Loucy (cell line): ENCODE results near the gene ANO2.
A peak's percentile ranks its signal among the peaks of the same experiment; 100 is the strongest.

Experiments
- H2AFZ ChIP-seq: fragments of 200-600 bp; sonication (generic); 2 replicates; pipeline ENCODE4 v1.6.0; 2016; ENCODE audit warnings: antibody characterized with exemption, mild to moderate bottlenecking, low read length, moderate library complexity
- H3F3A ChIP-seq: fragments of 200-600 bp; 2 replicates; pipeline ENCODE4 v1.6.0; 2016; ENCODE audit warnings: antibody characterized with exemption, low read depth, mild to moderate bottlenecking
- H3K27me3 ChIP-seq: fragments of 200-600 bp; sonication (generic); 2 replicates; pipeline ENCODE4 v1.6.1; 2014; ENCODE audit warnings: low read length, mild to moderate bottlenecking; ENCODE audit not compliant: insufficient read depth, poor library complexity, severe bottlenecking
- H3K36me3 ChIP-seq: fragments of 200-600 bp; sonication (generic); 2 replicates; pipeline ENCODE4 v1.6.1; 2016; ENCODE audit warnings: low read length; ENCODE audit not compliant: insufficient read depth
- H3K4me1 ChIP-seq: fragments of 200-600 bp; sonication (generic); 2 replicates; pipeline ENCODE4 v1.5.1; 2014; ENCODE audit warnings: low read length, mild to moderate bottlenecking; ENCODE audit not compliant: insufficient read depth, poor library complexity, severe bottlenecking
- H3K4me2 ChIP-seq: fragments of 200-600 bp; sonication (generic); 2 replicates; pipeline ENCODE4 v1.6.0; 2014; ENCODE audit warnings: antibody characterized with exemption, low read length, low read depth, mild to moderate bottlenecking; ENCODE audit not compliant: poor library complexity, severe bottlenecking
- H3K4me3 ChIP-seq: fragments of 200-600 bp; sonication (generic); 2 replicates; pipeline ENCODE4 v1.5.1; 2014; ENCODE audit warnings: low read length, mild to moderate bottlenecking, mixed read lengths; ENCODE audit not compliant: poor library complexity, severe bottlenecking
- H3K79me2 ChIP-seq: fragments of 200-600 bp; sonication (generic); 2 replicates; pipeline ENCODE4 v1.6.1; 2014; ENCODE audit warnings: low read length; ENCODE audit not compliant: insufficient read depth
- H3K9ac ChIP-seq: fragments of 200-600 bp; sonication (generic); 2 replicates; pipeline ENCODE4 v1.6.0; 2014; ENCODE audit warnings: mild to moderate bottlenecking, low read depth, low read length, moderate library complexity; ENCODE audit not compliant: poor library complexity, severe bottlenecking
- H3K9me2 ChIP-seq: fragments of 200-600 bp; sonication (generic); replicated peaks from 2 replicates; pipeline ENCODE4 v1.6.1; 2016; ENCODE audit warnings: low read depth, low read length, mixed read lengths
- H3K9me3 ChIP-seq: fragments of 200-600 bp; sonication (generic); 2 replicates; pipeline ENCODE4 v1.6.1; 2014; ENCODE audit warnings: mild to moderate bottlenecking, antibody characterized with exemption, low read length, low read depth; ENCODE audit not compliant: insufficient read depth
- H4K20me1 ChIP-seq: fragments of 200-600 bp; sonication (generic); 2 replicates; pipeline ENCODE4 v1.6.0; 2014; ENCODE audit warnings: antibody characterized with exemption, low read length, mild to moderate bottlenecking; ENCODE audit not compliant: insufficient read depth, poor library complexity, severe bottlenecking
- EZH2phosphoT487 ChIP-seq: fragments of 200-600 bp; IDR thresholded peaks from 2 replicates; pipeline ENCODE4 v1.6.1; 2018; ENCODE audit warnings: antibody characterized with exemption, mild to moderate bottlenecking, moderate library complexity, borderline replicate concordance
- TF ChIP-seq, protein P1 (sequence below): fragments of 200-600 bp; sonication (generic); conservative IDR thresholded peaks from 2 replicates; pipeline ENCODE4 v1.5.1; 2014; ENCODE audit warnings: mild to moderate bottlenecking, antibody characterized with exemption, low read length

ANO2 gene

DNA sequence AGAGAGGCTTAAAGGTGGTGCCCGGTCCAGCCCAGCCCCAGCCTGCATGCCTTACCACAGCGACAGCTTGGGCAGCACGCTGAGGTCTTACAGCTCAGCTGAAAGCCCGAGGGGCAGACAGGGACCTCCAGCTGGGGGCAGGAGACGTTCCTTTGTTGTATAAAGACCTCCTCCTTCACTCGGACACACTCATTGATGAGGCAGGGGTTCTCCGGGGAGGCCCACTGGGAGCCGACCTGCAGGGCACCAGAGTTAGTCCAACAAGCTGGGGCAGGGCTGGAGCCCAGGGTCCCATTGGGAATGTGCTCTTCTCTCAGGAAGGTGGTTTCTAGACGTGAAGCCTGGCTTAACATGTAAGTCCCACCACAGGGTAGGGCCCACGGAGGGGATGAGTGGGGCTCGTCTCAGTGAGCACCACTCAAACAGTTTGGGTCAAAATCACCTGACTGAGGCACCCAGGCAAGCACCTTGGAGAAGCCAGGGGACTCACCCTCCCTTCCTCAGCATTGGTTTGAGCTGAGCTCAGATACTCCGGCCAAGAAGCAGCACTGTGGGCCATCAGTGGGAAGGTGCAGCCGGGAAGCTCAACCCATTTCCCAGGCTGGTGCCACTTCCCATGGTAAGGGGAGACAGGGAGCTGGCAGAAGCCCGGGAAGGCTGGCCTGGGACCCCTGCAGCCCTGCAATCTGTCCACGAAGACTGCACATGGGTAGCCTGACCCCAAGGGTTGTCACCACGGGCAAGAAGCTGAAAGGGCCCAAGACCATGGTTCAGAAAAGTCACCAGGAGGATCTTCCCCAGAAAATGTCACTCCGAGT is 24.3 kb upstream of the ANO2 start:
- H3K9ac ChIP-seq = no peak overlapping the region
- TF ChIP-seq, protein P1, sequence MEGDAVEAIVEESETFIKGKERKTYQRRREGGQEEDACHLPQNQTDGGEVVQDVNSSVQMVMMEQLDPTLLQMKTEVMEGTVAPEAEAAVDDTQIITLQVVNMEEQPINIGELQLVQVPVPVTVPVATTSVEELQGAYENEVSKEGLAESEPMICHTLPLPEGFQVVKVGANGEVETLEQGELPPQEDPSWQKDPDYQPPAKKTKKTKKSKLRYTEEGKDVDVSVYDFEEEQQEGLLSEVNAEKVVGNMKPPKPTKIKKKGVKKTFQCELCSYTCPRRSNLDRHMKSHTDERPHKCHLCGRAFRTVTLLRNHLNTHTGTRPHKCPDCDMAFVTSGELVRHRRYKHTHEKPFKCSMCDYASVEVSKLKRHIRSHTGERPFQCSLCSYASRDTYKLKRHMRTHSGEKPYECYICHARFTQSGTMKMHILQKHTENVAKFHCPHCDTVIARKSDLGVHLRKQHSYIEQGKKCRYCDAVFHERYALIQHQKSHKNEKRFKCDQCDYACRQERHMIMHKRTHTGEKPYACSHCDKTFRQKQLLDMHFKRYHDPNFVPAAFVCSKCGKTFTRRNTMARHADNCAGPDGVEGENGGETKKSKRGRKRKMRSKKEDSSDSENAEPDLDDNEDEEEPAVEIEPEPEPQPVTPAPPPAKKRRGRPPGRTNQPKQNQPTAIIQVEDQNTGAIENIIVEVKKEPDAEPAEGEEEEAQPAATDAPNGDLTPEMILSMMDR = no peak
- TF ChIP-seq EZH2phosphoT487 = no peak
- no peaks in the 10 kb centered on the region for H3K9me3 ChIP-seq
- peaks cover 7% of the 10 kb centered on the region for H3K4me1 ChIP-seq
- no peak overlapping the region for H3K4me3 ChIP-seq
- H4K20me1 ChIP-seq = no peaks in the 10 kb centered on the region
- no peaks in the 10 kb centered on the region for H3K9me2 ChIP-seq
- H3K79me2 ChIP-seq = no peaks in the 10 kb centered on the region
- no peaks in the 10 kb centered on the region for H3K27me3 ChIP-seq
- no peak overlapping the region for H3K4me2 ChIP-seq
- no peaks in the 10 kb centered on the region for H3K36me3 ChIP-seq
- H2AFZ ChIP-seq = no peak overlapping the region
- H3F3A ChIP-seq = no peaks in the 10 kb centered on the region

DNA sequence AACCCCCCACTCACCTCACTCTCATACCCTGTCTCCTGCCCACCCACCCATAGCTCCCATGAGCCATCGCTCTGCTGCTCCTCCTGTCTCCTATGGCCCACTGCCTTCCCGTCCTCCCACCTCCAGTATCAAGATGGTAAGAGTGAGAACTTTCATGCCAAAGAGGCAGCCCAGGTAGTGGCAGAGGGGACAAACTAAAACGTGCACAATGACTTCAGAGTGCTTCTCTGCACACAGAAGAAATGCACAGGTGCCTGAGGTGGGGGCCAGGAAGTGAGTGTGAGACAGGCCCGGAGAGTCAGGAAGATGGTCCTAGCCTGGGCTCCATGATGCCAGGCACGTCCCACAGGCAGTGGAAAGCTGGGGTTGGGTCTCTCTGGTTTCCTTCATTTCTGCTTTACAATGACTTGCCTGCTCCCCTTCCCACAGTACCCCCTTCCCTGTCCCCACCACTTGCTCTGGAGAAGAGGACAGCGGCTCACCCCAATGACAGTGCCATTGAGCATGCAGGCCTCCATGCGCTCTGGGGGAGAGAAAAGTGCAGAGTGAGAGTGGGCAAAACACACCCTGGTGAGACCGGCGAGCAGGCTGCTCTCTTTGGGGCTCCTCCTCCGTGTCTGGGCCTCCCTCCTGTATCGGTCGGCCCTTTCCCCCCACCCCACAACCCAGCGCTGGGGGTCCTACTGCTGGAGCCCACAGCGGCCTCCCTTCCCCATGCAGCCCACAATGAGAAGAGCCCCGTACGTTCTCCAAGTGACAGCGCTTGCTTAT is 22.8 kb upstream of the ANO2 start:
- TF ChIP-seq EZH2phosphoT487 = no peak
- TF ChIP-seq, protein P1 = no peak
- Histone ChIP-seq H3K4me3 (no peak overlapping the region), H3K9me2 (no peaks in the 10 kb centered on the region)

DNA sequence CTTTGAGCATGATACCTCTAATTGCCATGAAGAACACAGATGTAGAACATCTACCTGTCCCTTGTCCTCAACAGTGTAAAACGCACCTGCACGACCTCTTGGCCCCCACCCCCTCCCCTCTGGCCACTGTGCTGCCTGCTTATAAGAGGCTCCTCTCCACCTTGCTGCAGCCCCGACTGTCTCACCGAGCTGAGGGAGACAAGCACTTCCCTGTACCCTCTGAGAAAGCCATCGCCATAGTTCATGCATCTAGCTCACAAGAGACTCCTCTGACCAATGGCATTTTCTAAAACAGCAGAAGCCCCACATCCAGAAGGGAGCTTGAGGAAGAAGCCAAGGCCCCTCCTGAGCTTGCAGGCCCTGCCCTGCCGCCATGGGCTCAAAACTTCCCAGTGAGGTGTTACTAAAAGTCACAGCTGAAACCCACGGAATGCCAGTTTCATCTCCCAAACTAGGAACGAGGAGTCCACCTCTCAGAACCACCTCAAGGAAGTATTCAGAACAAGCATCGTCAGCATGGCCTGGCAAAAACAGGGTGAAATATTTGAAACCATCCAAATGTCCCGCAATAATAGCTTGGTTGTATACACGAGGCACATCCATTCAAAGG is 21.5 kb upstream of the ANO2 start:
- H4K20me1 ChIP-seq = no peaks in the 10 kb centered on the region
- H3K4me1 ChIP-seq = no peaks in the 10 kb centered on the region
- TF ChIP-seq, protein P1 = no peak
- TF ChIP-seq EZH2phosphoT487 = no peak
- no peaks in the 10 kb centered on the region for H3K9me3 ChIP-seq
- no peak overlapping the region for H3K9ac ChIP-seq
- H3K79me2 ChIP-seq = no peaks in the 10 kb centered on the region
- H3F3A ChIP-seq = no peaks in the 10 kb centered on the region
- H3K9me2 ChIP-seq = no peaks in the 10 kb centered on the region
- H3K4me2 ChIP-seq = no peak overlapping the region
- no peaks in the 10 kb centered on the region for H3K36me3 ChIP-seq
- H3K4me3 ChIP-seq = no peak overlapping the region
- H2AFZ ChIP-seq = 0 out of 2 replicates have a peak overlapping the region, but pooled peaks have one; percentile 75
- H3K27me3 ChIP-seq = no peaks in the 10 kb centered on the region

More for the DNA sequence above, 22.8 kb upstream of the ANO2 start:
- Histone ChIP-seq H3K36me3 (no peaks in the 10 kb centered on the region), H2AFZ (no peak overlapping the region), H3K9ac (no peak overlapping the region), H3K27me3 (no peaks in the 10 kb centered on the region), H3K4me1 (no peaks in the 10 kb centered on the region), H3K9me3 (no peaks in the 10 kb centered on the region), H4K20me1 (no peaks in the 10 kb centered on the region), H3K79me2 (no peaks in the 10 kb centered on the region), H3K4me2 (no peak overlapping the region), H3F3A (no peaks in the 10 kb centered on the region)
